ENCODE measurements around the gene TAF4. TPM values are rescaled to one million over a fixed set of nuclear protein-coding genes. Genes with fewer than 3 reads are reported as not detected.

The TAF4 gene
- total and polyA plus RNA-seq, 2 of the 13 experiments (the other 11 are each of a cell fraction or from before 2014, with no cell fraction given), result 5.9 to 12.0 TPM

- intact Hi-C loops (cut with micrococcal nuclease; ENCODE audit: unreplicated experiment) (no loop called here), in situ Hi-C loops (cut with HindIII; ENCODE audit: extremely low pct_ligation_motif_present, low pct_unique_long_range_greater_than_20kb) (no loop called here)
- Histone ChIP-seq H3K27ac (ENCODE audit: extremely low read length, insufficient read depth, low read length) (no peak overlapping the region), H4K20me1 (ENCODE audit: insufficient read depth, low read length) (no peaks in the 10 kb centered on the region; the same call in 1 of the 2 replicates), H3K4me3 (replicated peaks in 1 of 3; ENCODE audit: insufficient read depth in 1 of 3, low read depth in 2 of 3, low read length in 3 of 3) (no peak overlapping the region), H3K27me3 (ENCODE audit: control insufficient read depth in 1 of 2, insufficient read depth in 2 of 2, low read length in 2 of 2) (peaks cover 25 to 48% of the 10 kb centered on the region in 2 experiments), H3K9me3 (ENCODE audit: low read length) (no peaks in the 10 kb centered on the region), H3K9ac (ENCODE audit: insufficient read depth, low read depth, low read length) (no peak overlapping the region), H3K4me2 (ENCODE audit: low read depth, low read length) (no peak overlapping the region), H2AFZ (ENCODE audit: low read length) (no peak overlapping the region), H3K36me3 (replicated peaks in 1 of 2; ENCODE audit: control insufficient read depth in 1 of 2, insufficient read depth in 2 of 2, low read length in 2 of 2) (no peaks in the 10 kb centered on the region), H3K79me2 (ENCODE audit: insufficient read depth, low read length) (no peaks in the 10 kb centered on the region), H3K4me1 (ENCODE audit: insufficient read depth, low read length) (no peaks in the 10 kb centered on the region)
- WGBS (ENCODE audit: low lambda C conversion rate), result 34% methylated on average over 6 of the region's 10 CpGs
- no peak for DNase-seq (ENCODE audit: low spot score)
- POLR2A ChIA-PET, result no interaction called here
- no TSS peak for BruUV-seq (replicated peaks)
- no peak for ATAC-seq
- CTCF ChIA-PET (ENCODE audit: low intra/inter-chr PET ratio, low total read pairs), result no interaction called here
- TF ChIP-seq ZNF512 (CRISPR knock-in tag; IDR thresholded peaks at IDR 0.05), result no peak
- no peak for TF ChIP-seq NR2F1 (CRISPR knock-in tag; IDR thresholded peaks at IDR 0.05)
- TF ChIP-seq ZNF276 (CRISPR knock-in tag; IDR thresholded peaks at IDR 0.05; ENCODE audit: low read depth), result no peak
- TF ChIP-seq HMG20B (CRISPR knock-in tag; conservative IDR thresholded peaks at IDR 0.05), result no peak
- no peak for TF ChIP-seq CSRNP1 (CRISPR knock-in tag; IDR thresholded peaks at IDR 0.05)
- no peak for TF ChIP-seq NFKB2 (CRISPR knock-in tag; IDR thresholded peaks at IDR 0.05; ENCODE audit: borderline replicate concordance)
- TF ChIP-seq ZNF891 (CRISPR knock-in tag; IDR thresholded peaks at IDR 0.05), result no peak
- TF ChIP-seq ZNF124 (CRISPR knock-in tag; IDR thresholded peaks at IDR 0.05), result no peak
- TF ChIP-seq, protein P1, sequence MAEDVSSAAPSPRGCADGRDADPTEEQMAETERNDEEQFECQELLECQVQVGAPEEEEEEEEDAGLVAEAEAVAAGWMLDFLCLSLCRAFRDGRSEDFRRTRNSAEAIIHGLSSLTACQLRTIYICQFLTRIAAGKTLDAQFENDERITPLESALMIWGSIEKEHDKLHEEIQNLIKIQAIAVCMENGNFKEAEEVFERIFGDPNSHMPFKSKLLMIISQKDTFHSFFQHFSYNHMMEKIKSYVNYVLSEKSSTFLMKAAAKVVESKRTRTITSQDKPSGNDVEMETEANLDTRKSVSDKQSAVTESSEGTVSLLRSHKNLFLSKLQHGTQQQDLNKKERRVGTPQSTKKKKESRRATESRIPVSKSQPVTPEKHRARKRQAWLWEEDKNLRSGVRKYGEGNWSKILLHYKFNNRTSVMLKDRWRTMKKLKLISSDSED (CRISPR knock-in tag; IDR thresholded peaks at IDR 0.05), result no peak
- no peak for TF ChIP-seq HDAC1 (CRISPR knock-in tag; IDR thresholded peaks at IDR 0.05)
- TF ChIP-seq, protein P2, sequence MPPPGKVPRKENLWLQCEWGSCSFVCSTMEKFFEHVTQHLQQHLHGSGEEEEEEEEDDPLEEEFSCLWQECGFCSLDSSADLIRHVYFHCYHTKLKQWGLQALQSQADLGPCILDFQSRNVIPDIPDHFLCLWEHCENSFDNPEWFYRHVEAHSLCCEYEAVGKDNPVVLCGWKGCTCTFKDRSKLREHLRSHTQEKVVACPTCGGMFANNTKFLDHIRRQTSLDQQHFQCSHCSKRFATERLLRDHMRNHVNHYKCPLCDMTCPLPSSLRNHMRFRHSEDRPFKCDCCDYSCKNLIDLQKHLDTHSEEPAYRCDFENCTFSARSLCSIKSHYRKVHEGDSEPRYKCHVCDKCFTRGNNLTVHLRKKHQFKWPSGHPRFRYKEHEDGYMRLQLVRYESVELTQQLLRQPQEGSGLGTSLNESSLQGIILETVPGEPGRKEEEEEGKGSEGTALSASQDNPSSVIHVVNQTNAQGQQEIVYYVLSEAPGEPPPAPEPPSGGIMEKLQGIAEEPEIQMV (CRISPR knock-in tag; IDR thresholded peaks at IDR 0.05; ENCODE audit: low read depth), result no peak
- FAIRE-seq, result no peak
These were observed 128.3 kb downstream of the TAF4 start for GRCh38 chr20:61937146-61937962.

Data from HepG2 (cell line).